Stimulated activated CD8-positive, alpha-beta memory T cell treated with anti-CD3 and anti-CD28 coated beads, Interleukin-4, amount 100 ng/mL, for 48 hours (primary cell): ENCODE data around the gene KCNJ6.

Experiments
- DNase-seq: peaks from one replicate; pipeline ENCODE4 v3.0.0-alpha.2; 2020

Gene KCNJ6

DNA sequence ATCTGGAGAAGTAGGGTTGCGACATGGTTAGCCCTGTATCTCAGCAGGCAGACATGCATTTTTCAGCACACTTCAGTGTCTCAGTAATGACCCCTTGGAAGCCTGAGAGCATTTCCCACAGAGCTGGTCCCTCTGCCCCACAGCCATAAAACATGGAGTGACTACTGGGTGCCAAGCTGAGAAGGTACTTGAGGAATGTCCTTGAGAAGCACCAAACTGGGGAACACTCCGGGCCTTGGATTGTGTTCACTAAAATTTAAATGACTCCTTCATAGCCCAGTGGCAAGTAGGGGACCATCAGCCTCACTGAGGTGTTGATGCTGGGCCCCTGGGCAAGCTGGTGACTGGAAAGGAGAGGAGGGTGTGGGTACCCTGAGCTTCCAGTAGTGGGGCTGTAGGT is 54.7 kb downstream of the KCNJ6 start:
- DNase-seq: no peak

DNA sequence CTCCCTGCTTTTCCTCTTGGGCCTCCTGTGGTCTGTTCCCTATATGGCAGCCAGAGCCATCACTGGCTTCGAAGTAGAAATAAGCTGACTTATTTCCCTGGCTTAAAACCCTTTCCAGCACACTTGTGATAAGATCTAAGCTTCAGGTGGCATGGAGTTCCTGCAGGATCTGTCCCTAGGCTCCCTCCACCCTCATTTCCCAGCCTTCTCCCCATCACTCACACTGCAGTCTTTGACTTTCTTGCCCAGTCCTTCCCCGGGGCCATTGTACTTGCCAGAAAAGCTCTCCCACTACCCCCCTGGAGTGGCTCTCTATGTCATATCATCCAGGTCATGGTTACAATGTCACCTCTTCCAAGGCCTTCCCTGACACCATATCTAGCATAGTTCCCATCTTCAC is 55.8 kb downstream of the KCNJ6 start:
- DNase-seq: no peak

DNA sequence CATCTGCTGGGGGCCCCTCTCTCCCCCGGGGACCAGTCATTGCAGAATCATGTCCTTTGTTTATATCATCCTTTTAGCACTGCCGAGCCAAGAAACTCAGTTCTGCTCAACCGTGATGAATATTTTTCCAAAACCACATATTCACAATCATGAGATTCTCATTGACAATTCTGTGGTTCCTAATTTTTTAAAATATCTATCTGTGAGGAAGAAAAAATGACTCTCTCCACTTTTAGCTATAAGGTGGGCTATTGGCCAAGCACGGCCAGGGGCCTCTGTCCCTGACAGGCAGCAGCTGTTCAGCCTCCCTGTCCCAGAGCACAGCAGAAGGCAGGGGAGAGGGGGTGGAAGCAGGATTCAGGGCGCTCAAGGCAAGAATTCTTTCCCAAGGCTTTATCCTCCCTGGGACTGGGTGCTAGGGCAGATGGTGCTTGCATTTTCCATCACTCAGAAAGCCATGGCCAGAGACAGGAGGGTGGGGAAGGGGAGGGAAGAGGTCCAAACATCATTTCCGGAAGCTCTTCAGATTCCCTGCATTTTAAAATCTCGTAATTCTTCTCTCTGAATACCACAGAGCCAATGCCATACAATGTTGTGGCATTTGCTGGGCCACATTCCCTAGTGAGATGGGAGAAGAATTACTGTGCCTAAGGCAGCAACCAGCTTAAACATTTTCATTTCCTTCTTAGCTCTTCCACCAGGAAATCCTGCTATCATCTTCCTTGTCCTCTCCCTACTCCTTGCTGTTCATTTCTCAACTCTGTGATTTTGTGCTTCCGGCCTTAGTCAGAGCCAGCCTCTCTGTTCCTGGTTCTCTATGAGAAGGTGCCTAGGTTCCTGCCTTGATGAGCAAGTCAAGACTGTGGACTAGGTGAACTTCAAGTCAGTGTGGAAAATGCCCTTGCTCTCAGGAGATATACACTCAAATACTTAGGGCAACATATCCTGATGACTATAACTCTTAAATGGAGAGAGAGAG is 60.3 kb downstream of the KCNJ6 start:
- no peak for DNase-seq

GRCh38 chr21:37855271-37855646 is 61.0 kb downstream of the KCNJ6 start:
- DNase-seq: no peak

GRCh38 chr21:37849506-37850102 is 66.7 kb downstream of the KCNJ6 start:
- DNase-seq: no peak

DNA sequence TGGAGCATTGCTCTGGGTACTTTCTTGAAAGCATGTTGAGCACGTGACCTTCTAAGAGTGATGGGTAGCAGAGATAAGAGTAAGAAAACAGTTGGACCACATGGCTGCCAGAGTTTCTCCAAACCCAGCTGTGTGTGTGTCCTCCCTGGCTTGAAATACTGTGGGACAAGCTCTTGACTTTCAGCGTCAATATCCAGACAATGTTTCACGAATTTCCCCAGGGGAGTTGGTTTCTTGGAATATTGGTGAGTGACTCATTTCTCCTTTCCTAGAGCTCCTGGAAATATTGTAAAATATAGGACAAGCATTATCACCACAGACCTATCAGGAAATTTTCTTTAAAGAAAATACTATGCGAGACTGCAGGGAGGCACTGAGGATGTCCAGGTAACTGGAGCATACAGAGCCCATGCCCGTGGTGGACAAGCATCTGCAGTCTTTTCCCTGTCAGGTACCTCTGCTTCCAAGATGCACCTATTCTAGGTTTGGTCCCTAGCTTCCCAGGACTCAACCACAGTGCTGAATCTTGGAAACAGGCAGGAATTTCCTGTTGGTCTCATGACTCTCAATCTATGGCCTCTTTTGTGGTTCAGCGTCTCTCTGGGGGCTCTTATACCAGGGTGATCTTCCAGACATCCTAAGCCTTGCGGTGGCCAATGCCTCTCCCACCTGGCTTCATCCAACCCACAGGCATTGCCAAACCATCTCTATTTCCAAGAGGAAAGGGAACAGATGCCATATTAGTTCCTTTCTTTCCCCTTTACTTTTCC is 67.4 kb downstream of the KCNJ6 start:
- no peak for DNase-seq

DNA sequence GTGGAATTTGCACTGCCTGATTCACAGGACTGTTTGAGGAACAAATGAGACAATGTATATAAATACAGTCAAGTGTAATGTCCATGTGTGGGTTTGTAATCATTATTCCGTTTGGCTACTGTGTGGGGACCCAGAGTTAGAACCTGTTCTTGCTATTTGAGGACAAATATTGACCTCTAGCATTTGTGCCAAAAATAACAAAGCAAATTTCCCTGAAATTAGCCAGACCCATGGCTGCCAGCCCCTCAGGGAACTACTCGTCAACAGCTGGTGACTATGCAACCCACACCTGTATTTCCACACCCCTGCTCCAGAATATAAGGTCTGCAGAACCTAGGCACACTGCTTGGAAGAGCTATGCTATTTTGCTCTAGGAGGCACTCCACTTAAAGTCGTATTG is 70.7 kb downstream of the KCNJ6 start:
- DNase-seq: no peak

GRCh38 chr21:37843191-37843590 is 73.1 kb downstream of the KCNJ6 start:
- DNase-seq: no peak

DNA sequence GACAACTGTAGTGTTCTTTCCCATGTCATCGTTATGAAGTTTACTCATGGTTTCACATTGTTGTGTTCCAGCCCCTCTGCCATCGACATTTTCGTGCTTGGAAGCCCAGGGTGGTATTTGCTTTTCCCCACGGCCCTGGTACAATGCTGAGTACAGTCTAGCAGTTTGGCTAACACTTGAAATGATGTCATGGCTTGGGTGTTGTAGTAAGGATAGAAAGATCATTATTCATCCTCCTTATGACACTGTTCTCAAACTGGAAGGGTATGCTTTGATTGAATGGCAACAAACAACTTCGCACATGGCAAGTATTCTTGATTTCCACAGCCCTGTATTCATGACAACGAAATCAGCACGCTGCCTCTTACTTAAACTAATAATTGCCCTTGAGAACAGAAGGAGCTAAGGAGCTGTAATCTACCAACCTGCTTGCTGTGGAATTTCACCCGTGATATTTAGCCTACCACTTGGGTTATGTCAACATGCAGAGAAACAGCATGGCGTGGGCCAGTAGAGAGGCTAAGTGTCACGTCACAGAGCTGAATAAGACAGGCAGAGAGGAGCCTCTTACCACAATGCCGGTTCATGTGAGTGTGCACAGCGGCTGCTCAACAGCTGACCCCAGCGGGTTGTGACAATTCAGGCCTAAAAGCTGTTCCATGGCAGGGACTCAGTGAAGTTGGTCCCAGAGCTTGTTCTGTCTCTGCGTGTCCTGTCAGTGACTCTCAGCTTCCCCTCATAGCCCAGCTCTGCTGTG is 73.9 kb downstream of the KCNJ6 start:
- DNase-seq: no peak

GRCh38 chr21:37837381-37837780 is 78.9 kb downstream of the KCNJ6 start:
- no peak for DNase-seq

- DNase-seq: no peak
Observed at GRCh38 chr21:37835481-37835880, 80.8 kb downstream of the KCNJ6 start.

- no peak for DNase-seq
Observed at GRCh38 chr21:37833301-37833700, 83.0 kb downstream of the KCNJ6 start.

GRCh38 chr21:37829447-37829846 is 86.8 kb downstream of the KCNJ6 start:
- DNase-seq: no peak

GRCh38 chr21:37828991-37829390 is 87.3 kb downstream of the KCNJ6 start:
- DNase-seq: no peak

- DNase-seq: no peak
Observed at GRCh38 chr21:37828556-37828955, 87.7 kb downstream of the KCNJ6 start.

GRCh38 chr21:37827913-37828312 is 88.3 kb downstream of the KCNJ6 start:
- DNase-seq: no peak

DNA sequence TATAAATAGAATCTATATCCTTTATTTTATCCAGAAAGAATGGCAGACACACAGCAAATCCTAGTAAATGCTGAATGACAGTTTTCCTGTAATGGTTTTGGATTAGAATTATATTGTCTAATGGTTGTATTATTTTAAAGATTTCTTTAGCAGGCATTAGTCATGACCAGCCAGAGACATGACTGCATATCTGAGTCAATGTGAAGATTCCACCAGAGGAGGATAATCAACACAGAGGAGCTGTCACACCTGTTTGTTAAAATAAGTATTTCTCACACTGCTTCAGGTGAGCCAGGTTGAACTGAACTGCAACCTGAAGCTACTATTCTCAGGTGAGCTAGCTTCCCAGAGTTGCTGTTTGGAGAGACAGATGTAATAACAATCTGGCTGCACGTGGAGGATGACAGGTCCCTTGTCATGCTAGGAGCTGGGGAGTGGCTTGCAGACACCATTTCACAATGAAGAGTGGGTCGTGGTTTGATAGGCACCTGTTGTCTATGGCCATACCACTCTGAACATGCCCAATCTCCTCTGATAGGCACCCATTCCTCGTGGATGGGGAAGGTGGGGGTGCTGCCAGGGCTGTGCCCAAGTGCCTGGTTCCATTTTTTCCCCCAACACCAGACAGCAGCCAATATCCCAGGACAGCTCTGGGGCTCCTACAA is 94.3 kb downstream of the KCNJ6 start:
- no peak for DNase-seq

- no peak for DNase-seq
Observed at GRCh38 chr21:37821092-37821491, 95.2 kb downstream of the KCNJ6 start.

- no peak for DNase-seq
Observed at GRCh38 chr21:37819372-37819771, 96.9 kb downstream of the KCNJ6 start.

- no peak for DNase-seq
Observed at GRCh38 chr21:37817242-37817641, 99.0 kb downstream of the KCNJ6 start.

GRCh38 chr21:37815893-37816292 is 100.4 kb downstream of the KCNJ6 start:
- no peak for DNase-seq

DNA sequence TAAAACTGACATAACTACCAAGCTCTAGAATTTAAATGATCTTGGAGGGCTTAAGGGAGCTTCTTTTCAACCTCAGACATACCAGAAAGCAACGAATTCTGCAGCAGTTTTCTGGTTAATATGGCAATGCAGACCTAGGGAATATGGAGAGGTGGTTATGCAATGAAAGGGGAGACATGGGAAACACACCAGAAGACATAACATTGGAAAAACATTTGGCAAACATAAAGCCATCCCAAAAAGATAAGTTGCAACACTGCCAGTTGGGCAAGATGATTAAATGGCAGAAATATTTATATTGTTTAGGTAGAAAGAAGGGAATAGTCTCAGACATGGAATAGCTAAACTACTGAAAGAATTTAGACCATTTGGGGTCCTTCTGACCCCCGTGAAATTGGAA is 104.5 kb downstream of the KCNJ6 start:
- no peak for DNase-seq
